NCI-H510A (cell line): Measurements from ENCODE around the gene THAP8.

Source experiments
- DNase-seq: peaks from one replicate; lab custom pipeline; 2025; lab: John Stamatoyannopoulos, UW

Gene THAP8

DNA sequence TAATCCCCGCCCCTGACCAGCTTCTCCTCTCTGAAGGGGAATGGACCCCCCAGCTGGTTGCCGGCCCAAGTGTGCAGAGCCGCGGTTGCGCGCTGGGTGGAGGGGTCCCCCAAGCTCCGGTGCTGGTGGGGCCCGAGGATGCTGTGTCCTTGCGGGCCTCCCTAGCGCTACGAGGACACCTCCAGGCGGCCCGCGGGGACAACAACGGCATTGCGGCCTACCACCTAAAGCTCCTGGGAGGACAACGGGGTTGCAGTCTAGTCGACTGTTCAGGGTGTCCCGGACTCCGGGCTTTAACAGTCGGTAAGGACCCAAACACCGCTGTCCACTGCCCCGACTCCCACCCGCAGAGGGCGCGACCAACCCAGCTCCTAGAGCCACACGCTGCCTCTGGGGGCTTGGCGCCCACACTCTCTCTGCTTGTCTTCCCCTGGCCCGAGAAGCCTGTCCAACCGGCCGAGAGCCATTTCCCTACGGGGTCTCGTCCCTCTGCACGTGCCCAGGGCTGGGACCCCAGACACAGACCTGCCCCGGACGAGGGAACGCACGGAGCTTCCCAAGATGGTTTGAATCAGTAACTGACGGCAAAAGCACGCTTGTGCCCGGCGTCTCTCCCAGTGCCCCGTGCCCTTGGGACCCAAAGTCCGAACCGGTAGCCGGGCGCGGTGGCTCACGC, 60.0 kb downstream of the THAP8 start:
- DNase-seq: no peak

DNA sequence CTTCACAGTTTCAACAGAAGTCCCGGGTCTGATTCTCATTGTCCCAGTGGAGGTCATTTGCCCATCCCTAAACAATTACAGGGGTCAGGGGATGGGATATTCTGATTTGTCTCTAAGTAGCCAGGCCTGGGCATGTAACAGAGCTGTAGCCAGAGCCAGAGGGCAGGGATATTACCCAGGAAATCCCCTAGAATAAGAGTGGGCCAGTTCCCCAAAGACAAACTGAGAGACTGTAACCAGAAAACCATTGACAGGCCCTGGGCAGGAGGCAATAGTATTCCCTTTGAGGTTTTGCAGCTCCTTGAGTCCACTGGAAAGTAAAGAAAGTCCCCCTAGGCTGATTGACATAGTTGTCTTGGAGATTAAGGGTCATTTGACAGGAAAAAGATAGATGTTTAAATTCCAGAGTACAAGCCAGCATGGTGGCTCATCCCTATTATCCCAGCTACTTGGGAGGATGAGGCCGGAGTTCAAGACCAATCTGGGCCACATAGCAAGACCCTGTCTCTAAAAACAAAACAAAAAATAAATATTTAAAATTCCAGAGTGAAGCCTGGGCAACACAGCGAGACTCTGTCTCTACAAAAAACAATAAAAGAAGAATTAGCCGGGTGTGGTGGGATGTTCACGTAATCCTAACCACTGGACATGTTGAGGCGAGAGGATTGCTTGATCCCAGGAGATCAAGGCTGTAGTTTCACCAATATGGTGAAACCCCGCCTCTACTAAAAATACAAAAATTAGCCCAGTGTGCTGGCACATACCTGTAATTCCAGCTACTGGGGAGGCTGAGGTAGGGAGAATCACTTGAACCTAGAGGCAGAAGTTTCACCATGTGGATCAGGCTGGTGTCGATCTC, 60.9 kb downstream of the THAP8 start:
- no peak for DNase-seq

DNA sequence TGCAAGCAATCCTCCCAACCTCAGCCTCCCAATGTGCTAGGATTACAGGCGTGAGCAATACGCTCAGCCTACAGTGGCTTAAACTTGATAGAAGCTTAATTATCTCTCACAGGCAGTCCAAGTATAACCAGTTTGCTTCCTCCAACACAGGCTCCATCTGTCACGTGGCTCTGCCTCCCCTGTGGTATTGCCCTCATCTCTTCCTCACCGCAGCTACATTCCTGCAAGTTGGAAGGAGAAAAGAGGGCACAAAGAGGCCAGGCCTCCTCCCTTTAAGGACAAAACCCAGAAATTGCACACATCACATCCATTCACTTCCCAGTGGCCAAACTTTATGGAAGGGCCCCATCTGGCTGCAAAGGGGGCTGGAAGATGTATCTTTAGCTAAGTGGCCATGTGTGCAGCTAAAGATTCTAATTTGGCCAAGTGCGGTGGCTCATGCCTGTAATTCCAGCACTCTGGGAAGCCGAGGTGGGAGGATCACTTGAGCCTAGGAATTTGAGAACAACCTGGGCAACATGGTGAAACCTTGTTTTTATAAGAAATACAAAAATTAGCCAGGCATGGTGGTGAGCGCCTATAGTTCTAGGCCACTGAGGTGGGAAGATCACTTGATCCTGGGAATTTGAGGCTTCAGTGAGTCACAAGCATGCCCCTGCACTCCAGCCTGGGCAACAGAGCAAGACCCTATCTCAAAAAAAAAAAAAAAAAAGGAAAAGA, 62.2 kb downstream of the THAP8 start:
- no peak for DNase-seq

DNA sequence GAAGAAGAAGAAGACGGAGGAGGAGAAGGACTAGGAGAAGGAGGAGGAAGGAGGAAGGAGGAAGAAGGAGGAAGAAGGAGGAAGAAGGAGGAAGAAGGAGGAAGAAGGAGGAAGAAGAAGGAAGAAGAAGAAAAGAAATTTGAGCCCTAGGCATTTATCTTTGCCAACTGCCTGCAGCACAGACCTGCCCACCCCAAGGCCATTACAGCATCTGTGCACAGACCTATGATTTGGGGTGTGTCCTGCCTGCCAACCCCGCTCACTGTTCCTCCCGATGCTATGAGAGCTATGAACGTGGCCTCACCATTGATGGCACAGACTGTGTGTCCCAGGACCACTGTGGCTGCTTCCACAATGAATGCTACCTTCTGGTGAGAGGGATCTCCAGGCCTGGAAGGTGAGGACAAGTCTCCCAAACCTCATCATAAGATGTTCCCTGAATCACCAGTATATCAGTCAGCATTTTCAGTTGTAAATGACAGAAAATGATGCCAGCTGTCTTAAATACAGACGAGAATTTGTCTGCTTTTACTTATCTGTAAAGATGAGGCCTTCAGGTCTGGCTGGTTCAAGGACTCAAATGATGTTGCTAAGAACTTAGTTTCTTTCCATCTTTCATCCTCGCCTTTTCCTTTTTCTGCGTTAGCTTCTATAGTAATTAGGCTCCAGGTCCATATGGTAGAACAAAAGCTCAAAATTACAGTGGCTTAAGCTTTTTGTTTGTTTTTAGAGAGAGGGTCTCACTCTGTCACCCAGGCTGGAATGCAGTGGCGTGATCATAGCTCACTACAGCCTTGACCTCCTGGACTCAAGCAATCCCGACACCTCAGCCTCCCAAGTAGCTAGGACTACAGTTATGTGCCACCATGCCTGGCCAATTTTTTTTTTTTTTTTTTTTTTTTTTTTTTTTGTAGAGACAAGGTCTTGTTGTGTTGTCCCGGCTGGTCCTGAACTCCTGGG, 63.0 kb downstream of the THAP8 start:
- DNase-seq: no peak

DNA sequence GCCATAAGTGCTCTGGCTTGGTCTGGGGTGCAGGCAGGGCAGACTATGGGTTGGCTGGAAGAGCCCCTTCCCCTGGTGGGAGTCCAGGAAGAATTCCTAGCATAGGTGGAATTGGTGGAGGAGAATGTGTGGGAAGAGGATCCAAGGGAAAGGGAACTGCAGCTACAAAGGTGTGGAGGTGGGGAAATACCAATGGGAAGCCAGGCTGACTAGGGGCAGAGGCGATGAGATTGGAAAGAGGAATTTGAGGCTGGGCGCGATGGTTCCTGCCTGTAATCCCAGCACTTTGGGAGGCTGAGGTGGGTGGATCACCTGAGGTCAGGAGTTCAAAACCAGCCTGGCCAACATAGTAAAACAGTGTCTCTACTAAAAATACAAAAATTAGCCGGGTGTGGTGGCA, 63.9 kb downstream of the THAP8 start:
- no peak for DNase-seq

DNA sequence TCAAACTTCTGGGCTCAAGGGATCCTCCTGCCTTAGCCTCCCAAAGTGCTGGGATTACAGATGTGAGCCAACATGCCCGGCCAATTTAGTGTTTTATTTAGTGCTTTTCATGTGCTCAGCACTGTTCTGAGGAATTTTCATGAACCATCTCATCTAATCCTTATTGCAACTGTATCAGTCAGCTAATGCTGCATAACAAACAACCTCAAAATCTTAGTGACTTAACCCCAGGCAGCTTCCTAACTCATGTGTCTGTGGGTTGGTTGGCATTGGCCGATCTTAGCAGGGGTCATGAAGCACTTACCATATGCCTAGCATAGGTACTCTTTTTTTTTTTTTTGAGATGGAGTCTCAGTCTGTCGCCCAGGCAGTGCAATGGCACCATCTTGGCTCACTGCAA, 65.3 kb downstream of the THAP8 start:
- no peak for DNase-seq

DNA sequence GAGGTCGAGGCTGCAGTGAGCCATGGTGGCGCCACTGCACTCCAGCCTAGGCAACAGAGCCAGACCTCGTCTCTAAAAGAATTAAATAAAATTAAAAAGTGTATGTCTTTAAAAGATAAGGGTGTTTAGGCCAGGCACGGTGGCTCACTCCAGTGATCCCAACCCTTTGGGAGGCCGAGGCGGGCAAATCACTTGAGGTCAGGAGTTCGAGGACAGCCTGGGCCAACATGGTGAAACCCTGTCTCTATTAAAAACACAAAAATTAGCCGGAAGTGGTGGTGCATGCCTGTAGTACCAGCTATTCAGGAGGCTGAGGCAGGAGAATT, 66.6 kb downstream of the THAP8 start:
- no peak for DNase-seq

DNA sequence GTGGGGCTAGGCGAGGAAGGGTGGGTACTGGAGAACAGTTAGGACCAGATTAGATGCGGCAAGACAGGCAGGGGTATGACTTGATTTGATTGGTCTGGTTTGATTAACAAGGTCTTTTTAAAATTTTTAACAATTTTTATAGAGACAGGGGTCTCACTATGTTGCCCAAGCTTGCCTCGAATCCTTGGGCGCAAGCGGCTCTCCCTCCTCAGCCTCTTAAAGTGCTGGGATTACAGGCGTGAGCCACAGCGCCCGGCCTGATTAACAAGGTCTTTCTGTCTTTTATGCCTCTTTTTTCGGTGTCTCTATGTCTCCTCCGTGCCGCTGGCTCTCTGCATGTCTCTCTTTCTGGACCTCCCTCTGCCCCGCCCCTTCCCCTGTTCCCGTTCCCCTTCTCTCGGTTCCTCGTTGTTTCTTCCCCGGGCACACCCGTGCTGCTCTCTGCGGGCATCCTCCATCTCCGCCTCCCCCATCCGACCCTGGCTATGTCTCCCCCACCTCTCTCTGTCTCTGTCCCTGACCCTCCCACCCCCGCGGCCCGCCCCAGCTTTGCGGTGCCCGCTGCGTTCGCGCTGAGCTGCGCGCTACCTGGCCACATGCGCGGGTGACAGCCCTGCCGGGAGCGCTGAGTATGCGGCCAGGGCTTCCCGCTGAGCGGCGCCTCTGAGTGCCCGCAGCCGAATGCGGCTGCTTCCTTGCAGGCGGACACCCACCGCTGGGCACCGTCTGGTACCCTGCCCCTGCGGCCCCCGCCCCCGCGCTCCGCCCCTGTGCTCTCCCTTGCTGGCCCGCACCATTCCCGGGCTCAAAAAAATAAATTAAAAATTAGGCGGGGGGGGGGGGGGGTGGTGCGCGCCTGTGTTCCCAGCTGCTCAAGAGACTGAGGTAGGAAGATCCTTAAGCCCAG, 67.2 kb downstream of the THAP8 start:
- DNase-seq: peak; percentile 56

DNA sequence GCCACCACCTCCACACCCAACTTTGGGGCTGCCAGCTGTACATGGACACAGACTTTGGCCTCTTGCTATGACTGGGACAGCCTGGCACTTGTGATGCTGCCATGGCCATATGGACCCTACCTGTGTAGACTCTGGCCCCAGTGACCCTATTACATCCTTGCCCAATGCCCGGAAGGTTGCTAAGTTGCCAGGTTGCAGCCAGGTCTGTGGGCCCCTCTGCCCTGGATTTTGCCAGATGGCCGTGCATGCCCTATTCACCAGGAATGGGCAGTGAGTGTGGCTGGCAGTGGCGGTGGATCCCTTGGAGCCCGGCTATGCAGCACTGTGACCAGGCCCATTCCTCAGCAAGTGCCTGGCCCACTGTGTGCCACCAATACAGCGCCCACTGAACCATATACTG, 68.0 kb downstream of the THAP8 start:
- DNase-seq: no peak
